Measurements from ENCODE around the gene FBLN5.

GRCh38 chr14:91925727-91926121, 21.8 kb downstream of the FBLN5 start:
- TF ChIP-seq MAX (IDR thresholded peaks at IDR 0.05; ENCODE audit: low read depth) (no peak), CTCF (IDR thresholded peaks at IDR 0.05) (no peak)
